PC-9 (cell line): Measurements from ENCODE around the gene KRT31. TPM values are rescaled to one million over a fixed set of nuclear protein-coding genes. Genes with fewer than 3 reads are reported as not detected.
"Not testable (repeated sequence)": the region's sequence is repeated elsewhere in the genome, so short reads cannot be mapped to it uniquely, and the experiment has no call there.

Experiments
- BruUV-seq: library from RNA; stranded (reverse); fragments of 400-500 nt; replicated peaks from 2 replicates; lab custom pipeline; 2021; lab: Mats Ljungman, UMichigan
- CTCF ChIA-PET: fragments of 300-600 bp; sonication (Branson Sonifier 250); formaldehyde crosslinking; loops from one replicate; lab custom pipeline; 2022; ENCODE audit warnings: antibody characterized with exemption; lab: Charles Lee
- POLR2A ChIA-PET: fragments of 300-600 bp; sonication (Branson Sonifier 250); formaldehyde crosslinking; loops from one replicate; lab custom pipeline; 2022; ENCODE audit warnings: antibody characterized with exemption; ENCODE audit not compliant: unreplicated experiment; lab: Charles Lee
- DNase-seq, 2 experiments: peaks; one replicate each; pipeline versions ENCODE4 v3.0.0 to v3.0.0-alpha.2; 2015 to 2022; ENCODE audit warnings: mixed read lengths in 1 of 2
- H2AFZ ChIP-seq: fragments of 200-600 bp; sonication (generic); 2 replicates; pipeline ENCODE4 v1.8.1; 2017; ENCODE audit warnings: antibody characterized with exemption
- H3F3A ChIP-seq: fragments of 200-600 bp; sonication (generic); 2 replicates; pipeline ENCODE4 v1.8.1; 2017; ENCODE audit warnings: antibody characterized with exemption, mild to moderate bottlenecking, low read depth; ENCODE audit not compliant: insufficient read depth
- H3K27ac ChIP-seq: fragments of 200-600 bp; sonication (generic); 2 replicates; pipeline ENCODE4 v1.6.1; 2016; ENCODE audit warnings: mixed run types
- H3K27me3 ChIP-seq: fragments of 200-600 bp; sonication (generic); 2 replicates; pipeline ENCODE4 v1.6.1; 2016; ENCODE audit warnings: low read depth, mixed run types; ENCODE audit not compliant: insufficient read depth
- H3K36me3 ChIP-seq: fragments of 200-600 bp; sonication (generic); 2 replicates; pipeline ENCODE4 v1.6.1; 2016; ENCODE audit warnings: low read depth, mixed run types
- H3K4me1 ChIP-seq: fragments of 200-600 bp; sonication (generic); replicated peaks from 2 replicates; pipeline ENCODE4 v1.6.1; 2016; ENCODE audit warnings: mixed run types; ENCODE audit not compliant: insufficient read depth
- H3K4me2 ChIP-seq: fragments of 200-600 bp; sonication (generic); 2 replicates; pipeline ENCODE4 v1.6.1; 2017; ENCODE audit warnings: mixed run types
- H3K4me3 ChIP-seq: fragments of 200-600 bp; sonication (generic); 2 replicates; pipeline ENCODE4 v1.6.1; 2016; ENCODE audit warnings: mixed run types
- H3K79me2 ChIP-seq: fragments of 200-600 bp; sonication (generic); 2 replicates; pipeline ENCODE4 v1.6.1; 2017; ENCODE audit warnings: low read depth, mixed run types
- H3K9me2 ChIP-seq: fragments of 200-600 bp; sonication (generic); 2 replicates; pipeline ENCODE4 v1.8.1; 2017; ENCODE audit warnings: mild to moderate bottlenecking; ENCODE audit not compliant: insufficient read depth
- H3K9me3 ChIP-seq: fragments of 200-600 bp; sonication (generic); 2 replicates; pipeline ENCODE4 v1.8.1; 2016; ENCODE audit warnings: low read depth; ENCODE audit not compliant: insufficient read depth
- H4K20me1 ChIP-seq: fragments of 200-600 bp; sonication (generic); 2 replicates; pipeline ENCODE4 v1.8.1; 2017; ENCODE audit not compliant: insufficient read depth
- EZH2 ChIP-seq: fragments of 200-600 bp; sonication (generic); IDR thresholded peaks from 2 replicates; pipeline ENCODE4 v1.8.0; 2017; ENCODE audit warnings: antibody characterized with exemption, low read depth
- intact Hi-C: fragments of 100-400 bp; cut with micrococcal nuclease; formaldehyde crosslinking; loops from one replicate; pipeline ENCODE4 v1.10.0; 2022; ENCODE audit not compliant: unreplicated experiment
- total RNA-seq: library from RNA; stranded (reverse); gene quantifications from 2 replicates; pipeline ENCODE4 v1.2.3, GENCODE V29; 2021
- TF ChIP-seq, protein P1 (sequence below): fragments of 200-600 bp; sonication (generic); conservative IDR thresholded peaks from 2 replicates; pipeline ENCODE4 v1.6.1; 2017; ENCODE audit warnings: mixed run types, antibody characterized with exemption, mild to moderate bottlenecking, moderate library complexity

Gene KRT31
- total RNA-seq, 1 experiment from 2014 or later = not detected

DNA sequence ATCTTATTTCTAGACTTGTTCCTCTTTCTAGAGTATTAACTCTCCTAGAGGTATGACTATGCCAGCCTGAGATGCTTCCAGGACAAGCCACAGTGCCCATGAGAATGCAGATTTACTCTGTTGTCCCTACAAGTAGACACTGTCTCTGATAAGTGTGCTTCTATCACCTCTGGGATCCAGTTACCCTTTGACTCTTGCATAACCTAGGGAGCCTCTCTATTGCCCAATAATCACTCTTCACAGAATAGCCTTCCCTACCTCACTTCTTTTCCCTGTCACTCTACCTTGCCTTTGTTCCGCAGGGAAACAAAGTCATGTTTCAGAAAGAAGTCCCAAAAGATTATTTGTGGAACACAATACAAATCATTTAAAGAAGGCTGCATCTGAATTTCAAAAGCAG, 13.7 kb downstream of the KRT31 start:
- H2AFZ ChIP-seq = no peak overlapping the region
- H4K20me1 ChIP-seq = no peaks in the 10 kb centered on the region
- H3K27me3 ChIP-seq = no peaks in the 10 kb centered on the region
- no peak for TF ChIP-seq EZH2
- TF ChIP-seq, protein P1, sequence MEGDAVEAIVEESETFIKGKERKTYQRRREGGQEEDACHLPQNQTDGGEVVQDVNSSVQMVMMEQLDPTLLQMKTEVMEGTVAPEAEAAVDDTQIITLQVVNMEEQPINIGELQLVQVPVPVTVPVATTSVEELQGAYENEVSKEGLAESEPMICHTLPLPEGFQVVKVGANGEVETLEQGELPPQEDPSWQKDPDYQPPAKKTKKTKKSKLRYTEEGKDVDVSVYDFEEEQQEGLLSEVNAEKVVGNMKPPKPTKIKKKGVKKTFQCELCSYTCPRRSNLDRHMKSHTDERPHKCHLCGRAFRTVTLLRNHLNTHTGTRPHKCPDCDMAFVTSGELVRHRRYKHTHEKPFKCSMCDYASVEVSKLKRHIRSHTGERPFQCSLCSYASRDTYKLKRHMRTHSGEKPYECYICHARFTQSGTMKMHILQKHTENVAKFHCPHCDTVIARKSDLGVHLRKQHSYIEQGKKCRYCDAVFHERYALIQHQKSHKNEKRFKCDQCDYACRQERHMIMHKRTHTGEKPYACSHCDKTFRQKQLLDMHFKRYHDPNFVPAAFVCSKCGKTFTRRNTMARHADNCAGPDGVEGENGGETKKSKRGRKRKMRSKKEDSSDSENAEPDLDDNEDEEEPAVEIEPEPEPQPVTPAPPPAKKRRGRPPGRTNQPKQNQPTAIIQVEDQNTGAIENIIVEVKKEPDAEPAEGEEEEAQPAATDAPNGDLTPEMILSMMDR = no peak
- H3K9me2 ChIP-seq = no peaks in the 10 kb centered on the region
- H3K36me3 ChIP-seq = no peaks in the 10 kb centered on the region
- no peak overlapping the region for H3K4me3 ChIP-seq
- CTCF ChIA-PET = no interaction called here
- no peaks in the 10 kb centered on the region; the same call in 1 of the 2 replicates for H3F3A ChIP-seq
- no TSS peak for BruUV-seq
- no peaks in the 10 kb centered on the region for H3K79me2 ChIP-seq
- no peak overlapping the region for H3K27ac ChIP-seq
- no peak overlapping the region for H3K4me2 ChIP-seq
- intact Hi-C loops = no loop called here
- POLR2A ChIA-PET = no interaction called here
- peaks cover 19% of the 10 kb centered on the region for H3K4me1 ChIP-seq
- H3K9me3 ChIP-seq = peaks cover 14% of the 10 kb centered on the region
- no peak for DNase-seq

DNA sequence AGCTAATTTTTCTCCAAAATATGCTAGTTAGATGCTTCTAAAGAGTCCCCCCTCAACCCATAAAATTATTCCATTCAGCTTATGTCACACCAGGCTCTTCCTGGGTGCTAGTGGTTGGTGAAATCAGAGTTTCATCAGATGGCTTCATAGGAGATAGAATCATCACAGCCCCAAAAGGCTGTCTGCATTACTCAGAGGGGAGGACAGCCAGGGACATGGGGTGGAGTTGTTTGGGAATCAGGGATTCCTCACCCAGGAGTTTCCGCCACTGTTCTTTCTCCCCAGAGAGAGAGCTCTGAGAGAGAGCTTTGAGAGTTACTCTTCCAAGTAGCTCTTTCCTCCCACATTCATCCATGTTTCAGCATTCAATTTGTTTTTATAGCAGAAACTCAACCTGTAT, 15.0 kb downstream of the KRT31 start:
- H3K4me2 ChIP-seq = no peak overlapping the region
- H4K20me1 ChIP-seq = no peaks in the 10 kb centered on the region
- ChIA-PET CTCF (no interaction called here), POLR2A (interaction anchor here (0.7 kb wide), 1 partner anchor 22 kb away, joined by 4 read pairs; no protein-coding TSS in a partner anchor)
- H3K4me1 ChIP-seq = peaks cover 25% of the 10 kb centered on the region
- TF ChIP-seq EZH2 = no peak
- TF ChIP-seq, protein P1 = no peak
- peaks cover 11% of the 10 kb centered on the region for H3K9me3 ChIP-seq
- intact Hi-C loops = no loop called here
- no peaks in the 10 kb centered on the region for H3K79me2 ChIP-seq
- H3K36me3 ChIP-seq = no peaks in the 10 kb centered on the region
- no peak for DNase-seq
- no peaks in the 10 kb centered on the region; the same call in 1 of the 2 replicates for H3F3A ChIP-seq
- no peaks in the 10 kb centered on the region for H3K9me2 ChIP-seq
- BruUV-seq = no TSS peak
- H3K27ac ChIP-seq = no peak overlapping the region
- no peak overlapping the region for H2AFZ ChIP-seq
- H3K27me3 ChIP-seq = no peaks in the 10 kb centered on the region
- no peak overlapping the region for H3K4me3 ChIP-seq

DNA sequence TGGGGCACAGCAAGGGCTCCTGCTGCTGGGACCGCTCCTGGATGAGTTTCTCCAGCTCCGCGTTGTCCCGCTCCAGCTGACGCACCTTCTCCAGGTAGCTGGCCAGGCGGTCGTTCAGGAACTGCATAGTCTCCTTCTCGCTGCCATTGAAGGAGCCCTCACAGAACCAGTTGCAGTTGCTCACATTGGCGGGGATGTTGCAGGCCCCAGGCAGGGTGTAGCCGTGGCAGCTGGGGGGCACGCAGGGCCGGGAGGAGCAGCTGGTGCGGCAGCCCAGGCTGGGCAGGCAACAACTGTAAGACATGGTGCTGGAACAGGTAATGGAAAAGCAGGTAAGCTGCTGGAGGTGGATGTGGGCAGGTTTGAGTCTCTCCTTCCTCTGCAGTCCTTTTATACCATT, 15.5 kb downstream of the KRT31 start, which contains the start of gene KRT34:
KRT34 (minus strand) TSS at position 364 of the 400 bp plus-strand sequence; CDS start at position 304, 60 bp downstream.
- H3K9me3 ChIP-seq, H4K20me1 ChIP-seq, H3F3A ChIP-seq, H3K4me2 ChIP-seq, H3K36me3 ChIP-seq, H3K27me3 ChIP-seq, DNase-seq, H2AFZ ChIP-seq, H3K4me3 ChIP-seq, H3K9me2 ChIP-seq, BruUV-seq, H3K79me2 ChIP-seq, CTCF ChIA-PET, intact Hi-C loops: not testable (repeated sequence)
- POLR2A ChIA-PET = interaction anchor here (0.7 kb wide), 1 partner anchor 22 kb away, joined by 4 read pairs; no protein-coding TSS in a partner anchor
- Histone ChIP-seq H3K4me1 (peaks cover 26% of the 10 kb centered on the region), H3K27ac (peak within 1 kb of the TSS; percentile 75; the same call in 1 of the 2 replicates)

DNA sequence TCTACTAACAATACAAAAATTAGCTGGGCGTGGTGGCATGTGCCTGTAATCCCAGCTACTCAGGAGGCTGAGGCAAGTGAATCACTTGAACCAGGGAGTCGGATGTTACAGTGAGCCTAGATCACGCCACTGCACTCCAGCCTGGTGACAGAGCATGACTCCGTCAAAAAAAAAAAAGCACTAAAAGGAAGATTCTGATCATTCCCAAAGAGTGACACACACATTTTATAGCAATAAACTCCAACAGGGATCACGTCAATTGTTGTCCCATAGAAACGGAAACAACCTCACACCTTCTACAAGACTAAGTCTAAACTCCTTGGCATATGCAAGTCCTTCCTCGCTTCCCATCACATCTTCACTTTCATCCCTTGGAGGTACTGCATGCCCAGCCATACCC, 17.3 kb downstream of the KRT31 start:
- BruUV-seq, H3K79me2 ChIP-seq, H3K36me3 ChIP-seq, H3K9me3 ChIP-seq, H4K20me1 ChIP-seq, H3F3A ChIP-seq, H2AFZ ChIP-seq, CTCF ChIA-PET, intact Hi-C loops, H3K4me3 ChIP-seq, H3K9me2 ChIP-seq, H3K27me3 ChIP-seq: not testable (repeated sequence)
- Histone ChIP-seq H3K4me2 (peak overlapping the region; percentile 30; the same call in 1 of the 2 replicates), H3K4me1 (peaks cover 26% of the 10 kb centered on the region), H3K27ac (peak overlapping the region; percentile 90)
- peak; percentile 55 to 88 for DNase-seq
- POLR2A ChIA-PET = interaction anchor here (0.6 to 1.0 kb wide), 3 partner anchors 146 to 479 kb away, joined by 5 to 16 read pairs (median 6); no protein-coding TSS in a partner anchor
